Activated CD4-positive, alpha-beta T cell treated with anti-CD3 and anti-CD28 coated beads, Interleukin-2, amount 50 U/mL, for 24 hours (primary cell): ENCODE results near the gene LY86.

Experiments
- DNase-seq, 2 donors: peaks; one replicate each; pipeline ENCODE4 v3.0.0-alpha.2; 2020; ENCODE audit warnings: low read depth in 1 of 2, low spot score in 1 of 2

LY86 gene

DNA sequence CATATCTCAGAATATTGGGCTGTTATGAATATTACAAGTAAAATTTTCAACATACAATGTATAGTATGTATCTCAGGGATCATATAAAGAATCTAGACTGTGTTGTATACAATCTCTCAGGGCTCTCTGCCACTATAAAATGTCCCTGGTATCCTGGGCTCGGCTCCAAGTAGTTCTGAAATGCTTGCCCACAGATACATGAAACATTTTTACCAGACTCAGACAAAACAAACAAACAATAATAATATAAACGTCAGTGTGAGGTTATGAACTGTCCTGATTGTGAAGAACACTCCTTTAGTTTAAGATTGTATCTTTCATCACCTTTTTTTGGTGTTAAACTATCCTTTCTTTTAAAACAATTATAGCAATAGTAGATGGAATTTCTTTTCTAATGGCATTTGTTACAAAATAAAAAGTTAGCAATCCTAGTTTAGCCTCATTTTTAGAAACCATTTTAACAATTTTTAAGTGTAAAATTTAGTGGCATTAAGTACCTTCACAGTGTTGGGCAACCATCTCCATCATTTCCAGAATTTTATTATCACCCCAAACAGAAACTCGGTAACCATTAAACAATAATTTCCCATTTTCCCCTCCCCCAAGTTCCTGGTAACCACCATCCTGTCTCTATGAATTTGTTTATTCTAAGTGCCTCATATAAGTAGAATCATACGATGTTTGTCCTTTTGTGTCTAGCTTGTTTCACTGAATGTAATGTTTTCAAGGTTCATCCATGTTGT is 17.4 kb upstream of the LY86 start:
- DNase-seq = no peak

DNA sequence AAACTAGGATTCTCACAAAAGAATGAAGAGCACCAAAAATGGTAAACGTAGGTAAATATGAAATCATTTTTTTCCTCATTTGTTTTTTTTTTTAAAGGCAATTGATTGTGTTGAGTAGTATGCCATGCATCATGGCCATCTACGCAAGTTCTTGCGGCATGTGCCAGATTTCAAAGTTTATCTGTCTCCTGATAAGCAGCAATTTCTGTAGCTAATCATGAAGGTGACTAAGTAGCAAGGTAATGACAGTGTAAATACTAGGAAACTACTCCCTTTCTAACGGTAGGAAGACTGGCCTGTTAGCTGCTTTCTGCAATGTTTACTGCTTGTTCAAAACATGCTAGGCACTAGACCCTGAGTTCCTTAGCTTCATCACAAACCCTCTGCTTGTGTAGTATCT is 13.4 kb upstream of the LY86 start:
- DNase-seq = no peak

DNA sequence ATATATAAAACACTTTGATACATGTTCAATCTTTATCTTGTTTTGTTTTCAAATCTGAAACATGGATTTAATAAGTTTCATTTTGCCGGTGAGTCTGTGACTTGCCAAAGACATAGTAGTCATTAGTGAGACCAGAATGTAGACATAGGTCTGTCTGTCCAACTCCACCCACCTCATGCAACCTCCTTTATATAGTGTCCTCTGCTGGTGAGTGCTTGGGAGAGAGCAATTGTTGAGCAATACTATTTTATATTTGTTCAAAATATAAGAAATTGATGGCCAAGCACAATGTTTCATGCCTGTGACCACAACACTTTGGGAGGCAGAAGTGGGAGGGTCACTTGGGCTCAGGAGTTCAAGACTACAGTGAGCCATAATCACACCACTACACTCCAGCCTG is 10.8 kb upstream of the LY86 start:
- DNase-seq = no peak

DNA sequence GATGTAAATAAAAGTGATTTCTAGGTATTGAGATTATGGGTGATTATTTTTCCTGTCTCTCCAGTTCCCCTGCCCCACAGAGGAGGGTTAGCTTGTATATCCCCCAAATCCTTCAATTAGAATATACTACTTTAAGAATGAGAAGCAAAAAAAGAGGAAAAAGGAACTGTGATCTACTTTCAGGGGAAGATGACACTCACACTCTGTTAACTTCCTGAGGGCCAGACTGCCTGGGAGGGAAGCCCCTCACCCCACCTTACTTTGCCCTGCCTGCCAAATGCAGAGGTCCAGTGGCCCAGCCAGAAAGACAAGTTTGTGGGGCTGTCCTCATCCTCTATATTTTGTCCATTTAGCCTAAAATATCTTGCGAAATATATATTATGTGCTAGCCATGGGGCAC is 9.2 kb upstream of the LY86 start:
- DNase-seq = no peak

DNA sequence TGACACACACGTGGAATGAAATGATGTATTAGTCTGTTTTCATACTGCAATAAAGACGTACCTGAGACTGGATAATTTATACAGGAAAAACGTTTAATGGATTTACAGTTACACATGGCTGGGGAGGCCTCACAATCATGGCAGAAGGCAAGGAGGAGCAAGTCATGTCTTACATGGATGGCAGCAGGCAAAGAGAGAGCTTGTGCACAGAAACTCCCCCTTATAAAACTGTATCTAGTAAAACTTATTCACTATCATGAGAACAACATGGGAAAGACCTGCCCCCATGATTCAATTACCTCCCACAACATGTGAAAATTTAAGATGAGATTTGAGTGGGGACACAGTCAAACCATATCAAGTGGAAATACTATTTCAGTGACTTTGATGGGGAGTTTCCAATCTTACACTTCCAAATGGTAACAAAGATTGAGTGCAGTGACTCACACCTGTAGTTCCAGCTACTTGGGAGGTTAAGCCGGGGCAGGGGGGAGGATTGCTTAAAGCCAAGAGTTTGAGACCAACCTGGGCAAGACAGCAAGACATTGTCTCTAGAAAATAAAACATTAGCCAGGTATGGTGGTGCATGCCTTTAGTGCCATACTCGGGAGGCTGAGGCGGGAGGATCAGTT is 8.2 kb upstream of the LY86 start:
- no peak for DNase-seq

DNA sequence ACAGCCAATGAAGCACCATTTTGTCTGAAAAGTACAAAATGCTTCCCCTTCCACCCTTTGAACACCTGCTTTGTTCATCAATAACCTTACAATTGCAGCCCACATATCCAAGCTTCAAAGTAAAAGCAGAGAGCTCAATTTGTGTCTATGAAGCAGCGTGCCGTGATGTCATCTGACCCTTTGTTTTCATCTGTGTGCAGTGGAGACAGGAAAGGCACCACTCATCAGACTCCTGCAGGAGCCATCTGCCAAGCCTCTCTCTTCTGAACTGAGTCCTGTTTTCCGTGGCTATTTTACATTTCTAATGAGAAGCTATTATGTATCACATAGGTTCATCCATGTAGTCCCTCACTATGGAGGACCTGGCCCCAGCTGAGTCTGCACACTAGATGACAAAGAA is 7.5 kb upstream of the LY86 start:
- DNase-seq = no peak

DNA sequence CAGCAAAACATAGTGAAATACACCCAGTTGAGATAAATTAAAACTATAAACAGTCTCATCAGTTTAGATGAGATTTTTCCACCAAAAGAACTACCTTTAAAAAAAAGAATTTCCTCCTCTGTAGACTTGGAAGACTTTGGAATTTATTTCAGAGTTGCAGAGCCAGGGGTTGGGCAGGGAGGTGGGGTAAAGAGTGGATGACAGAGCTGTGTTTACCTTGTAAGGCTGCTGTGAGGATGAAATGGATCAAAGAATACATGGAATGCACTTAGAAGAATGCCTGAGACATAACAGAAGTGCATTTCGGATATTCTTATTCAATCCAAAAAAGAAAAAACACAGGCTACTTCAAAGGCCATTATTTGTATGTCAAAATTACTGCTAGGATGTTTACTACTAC is 6.4 kb upstream of the LY86 start:
- no peak for DNase-seq

DNA sequence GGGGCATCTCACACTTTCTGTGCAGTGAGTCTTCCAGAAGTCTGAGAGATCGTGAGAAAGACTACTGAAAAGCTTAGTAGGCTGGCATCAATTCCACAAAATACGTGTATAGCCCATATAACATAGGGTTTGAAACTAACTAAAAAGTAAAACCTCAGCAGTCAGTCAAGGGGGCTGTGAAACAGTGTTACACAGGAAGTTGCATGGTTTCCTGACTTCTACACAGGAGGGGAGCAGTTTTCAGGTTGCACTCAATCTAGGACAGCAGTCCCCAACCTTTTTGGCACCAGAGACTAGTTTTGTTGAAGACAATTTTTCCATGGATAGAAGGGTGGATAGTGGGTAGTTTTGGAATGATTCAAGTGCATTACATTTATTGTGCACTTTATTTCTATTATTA is 4.7 kb upstream of the LY86 start:
- DNase-seq = peak in 1 of 2 donors; percentile 40

DNA sequence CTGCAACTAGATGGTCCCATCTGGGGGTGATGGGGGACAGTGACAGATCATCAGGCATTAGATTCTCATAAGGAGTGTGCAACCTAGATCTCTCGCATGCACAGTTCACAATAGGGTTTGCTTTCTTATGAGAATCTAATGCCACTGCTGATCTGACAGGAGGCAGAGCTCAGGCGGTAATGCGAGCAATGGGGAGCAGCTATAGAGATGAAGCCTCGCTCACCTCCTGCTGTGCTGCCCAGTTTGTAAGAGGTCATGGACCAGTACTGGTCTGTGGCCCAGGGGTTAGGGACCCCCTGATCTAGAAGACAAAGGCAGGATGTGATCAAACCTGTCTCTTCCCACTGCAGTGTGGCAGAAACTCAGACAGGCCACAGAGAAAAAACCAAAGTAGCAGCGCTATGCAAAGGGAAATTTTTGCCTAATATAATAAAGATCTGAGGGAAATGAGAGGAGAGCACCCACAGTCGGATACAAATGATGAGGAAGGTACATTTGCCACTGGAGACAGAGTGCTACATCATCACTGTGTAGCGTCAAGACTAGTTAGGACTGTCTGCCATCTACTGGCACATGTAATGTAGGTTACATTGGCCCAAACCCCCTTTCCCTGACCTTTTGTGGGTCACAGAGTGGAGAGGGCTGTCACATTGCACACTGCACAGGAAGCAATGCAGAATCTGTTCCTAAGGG is 4.1 kb upstream of the LY86 start:
- DNase-seq = no peak

DNA sequence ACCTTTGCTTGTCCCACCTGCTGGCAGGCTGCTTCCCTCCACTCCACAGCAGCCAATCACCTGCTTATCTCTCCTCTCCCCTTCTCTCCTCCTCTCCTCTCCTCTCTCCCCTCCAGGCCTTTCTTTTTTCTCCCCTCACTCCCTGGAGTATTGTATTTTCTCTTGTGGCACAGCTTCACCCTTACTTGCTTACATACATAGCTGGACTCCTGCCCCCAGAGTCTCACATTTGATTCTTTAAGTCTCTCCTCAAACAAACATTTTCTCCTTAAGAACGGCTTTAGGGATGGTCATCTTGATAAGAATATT is 3.6 kb upstream of the LY86 start:
- DNase-seq = no peak

DNA sequence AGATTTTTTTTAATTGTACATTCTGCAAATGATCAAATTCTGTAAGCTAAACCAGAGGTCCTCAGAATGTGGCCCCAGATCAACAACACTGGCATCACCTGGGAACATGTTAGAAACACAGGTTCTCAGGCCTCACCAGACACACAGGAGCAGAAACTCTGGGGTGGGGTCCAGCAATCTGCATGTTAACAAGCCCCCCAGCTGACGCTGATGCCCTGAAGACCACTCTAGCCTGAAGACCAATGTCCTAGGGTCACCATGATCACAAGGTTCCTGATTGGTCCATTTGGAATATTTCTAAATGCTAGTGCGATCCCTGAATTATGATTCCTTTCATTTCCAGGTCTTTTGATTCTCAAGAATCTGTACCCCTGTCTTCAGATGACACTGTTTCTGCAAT is 2.4 kb upstream of the LY86 start:
- no peak for DNase-seq

DNA sequence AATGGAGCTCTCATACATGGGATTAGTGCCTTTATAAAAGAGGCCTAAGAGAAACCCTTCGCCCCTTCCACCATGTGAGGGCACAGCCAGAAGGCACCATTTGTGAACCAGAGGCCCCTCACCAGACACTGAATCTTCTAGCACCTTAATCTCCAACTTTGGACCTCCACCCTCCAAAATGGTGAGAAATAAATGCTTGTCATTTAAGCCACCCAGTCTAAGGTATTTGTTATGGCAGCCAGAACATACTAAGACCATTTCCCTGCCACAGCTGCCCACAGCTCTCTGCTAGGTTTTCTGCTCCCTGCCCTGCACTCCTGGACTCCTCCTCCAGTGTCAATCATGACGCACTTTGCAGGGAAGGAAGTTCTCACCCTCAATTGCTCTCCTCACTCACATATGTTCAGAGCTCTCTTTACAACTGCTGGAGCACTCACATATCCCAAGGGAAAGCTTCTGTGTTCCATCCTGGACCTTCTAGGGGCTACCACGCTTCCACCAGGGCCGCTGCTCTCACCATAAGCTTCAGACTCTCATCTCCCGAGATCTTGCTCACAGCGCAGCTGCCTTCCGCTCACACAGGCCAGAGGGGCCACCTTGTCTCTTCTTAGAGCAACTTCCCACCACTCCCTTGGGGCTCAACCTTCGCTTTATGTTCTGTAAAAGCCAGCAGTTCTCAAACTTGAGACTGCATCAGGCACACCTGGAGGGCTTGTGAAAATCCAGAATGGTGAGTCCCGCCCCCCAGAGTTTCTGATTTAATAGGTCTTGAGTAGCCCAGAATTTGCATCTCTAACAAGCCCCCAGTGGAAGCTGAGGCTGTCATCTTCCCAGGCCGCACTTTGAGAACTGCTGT is 1.6 kb upstream of the LY86 start:
- DNase-seq = no peak

DNA sequence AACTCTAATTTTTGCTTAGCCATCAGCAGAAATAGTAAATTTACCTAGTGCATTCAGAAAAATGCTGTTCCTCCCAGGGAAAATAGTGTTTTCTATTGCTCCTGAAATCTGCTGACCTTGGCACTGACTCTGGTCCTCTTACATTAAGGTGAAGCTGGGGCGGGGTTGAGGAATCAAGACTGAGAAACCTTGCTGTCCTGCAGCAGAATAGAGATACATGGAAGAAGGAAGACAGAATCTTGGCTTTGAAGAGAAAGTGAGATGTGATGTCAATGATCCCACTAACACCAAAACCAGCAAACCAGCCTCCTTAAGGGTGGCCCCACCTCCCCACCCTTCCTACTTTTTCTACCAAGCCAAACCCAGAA is 840 bp upstream of the LY86 start:
- no peak for DNase-seq

DNA sequence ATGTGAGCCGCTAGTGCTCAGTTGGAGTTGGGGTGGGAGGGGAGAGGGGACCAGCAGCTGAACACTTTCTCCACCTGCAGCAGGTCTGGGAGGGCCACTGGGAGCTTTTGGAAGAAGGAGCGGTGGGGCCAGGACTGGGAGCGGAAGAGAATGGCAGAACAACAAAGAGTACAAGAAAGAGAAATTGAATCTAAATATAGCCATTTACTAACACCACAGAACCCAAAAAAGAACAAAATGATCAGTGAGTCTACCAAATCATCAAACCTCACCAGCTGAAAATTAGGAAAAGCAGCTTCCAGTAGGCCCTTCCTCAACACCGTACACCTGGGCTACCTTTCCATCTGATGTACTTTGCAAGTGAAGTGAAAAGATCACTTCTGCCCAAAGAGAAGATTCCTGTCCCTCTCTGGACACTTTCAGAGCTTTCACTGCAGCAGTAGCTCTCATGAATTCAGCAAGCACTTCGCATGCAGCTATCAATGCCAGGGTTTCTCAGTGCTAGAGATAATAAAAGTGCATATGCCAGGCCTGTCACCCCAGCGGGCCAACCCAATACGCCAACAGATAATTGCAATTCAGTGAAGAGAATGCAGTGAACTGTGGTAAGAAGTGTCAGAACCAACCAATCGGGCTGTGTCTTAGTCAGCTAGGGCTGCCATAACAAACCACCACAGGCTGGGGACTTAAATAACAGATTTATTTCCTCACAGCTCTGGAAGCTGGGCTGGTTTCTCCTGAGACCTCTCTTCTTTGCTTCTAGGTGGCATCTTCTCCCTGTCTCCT is 597 bp downstream of the LY86 start:
- DNase-seq = no peak

DNA sequence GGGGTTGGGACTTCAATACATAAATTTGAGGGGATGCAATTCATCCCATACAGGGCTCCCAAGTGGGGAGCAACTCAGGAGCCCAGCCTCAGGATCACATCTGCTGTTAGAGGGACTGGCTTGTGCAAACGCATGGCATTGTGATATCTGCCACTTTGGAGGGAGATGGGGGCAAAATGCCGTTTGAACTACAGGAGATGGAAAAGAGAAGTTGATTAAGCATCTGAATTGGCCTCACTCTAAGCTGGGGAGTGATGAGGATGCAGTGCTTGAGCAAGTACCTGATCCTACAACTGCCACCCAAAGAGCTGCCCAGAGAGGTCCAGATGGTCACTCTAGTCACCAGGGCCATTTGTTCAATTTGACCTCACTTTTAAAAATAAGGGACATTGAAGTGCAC is 2.0 kb downstream of the LY86 start:
- no peak for DNase-seq

DNA sequence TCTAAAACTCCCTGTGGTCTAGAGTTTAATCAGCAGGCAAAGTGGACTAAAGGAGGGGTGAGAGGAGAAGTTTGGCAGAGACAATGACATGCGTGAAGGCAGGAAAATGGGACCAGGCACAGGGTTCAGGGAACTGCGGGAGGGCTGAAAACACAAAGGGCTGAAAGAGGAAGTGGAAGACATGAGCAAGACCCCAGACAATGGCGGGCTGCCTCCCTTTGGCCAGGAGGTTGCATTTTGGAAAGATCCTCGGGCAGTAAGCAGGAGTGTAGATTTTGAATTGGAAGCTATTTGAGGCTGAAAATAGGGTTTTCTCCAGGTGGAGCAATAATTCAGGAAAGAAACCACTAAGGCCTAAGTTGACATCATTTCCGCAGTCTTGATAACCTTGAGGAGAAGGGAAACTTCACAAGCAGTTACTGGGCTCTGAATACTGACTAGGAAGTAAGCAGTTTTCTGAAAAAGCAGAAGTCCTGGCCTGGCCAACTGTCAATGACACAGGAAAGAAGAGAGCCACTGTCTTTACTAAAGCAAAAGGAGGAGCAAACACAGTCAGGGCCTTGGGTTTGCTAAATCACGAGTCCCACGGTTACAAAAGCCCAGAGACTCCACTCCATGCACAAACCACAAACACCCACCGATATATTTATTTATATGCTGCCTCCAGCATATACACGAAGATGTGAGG is 3.4 kb downstream of the LY86 start:
- DNase-seq = no peak

DNA sequence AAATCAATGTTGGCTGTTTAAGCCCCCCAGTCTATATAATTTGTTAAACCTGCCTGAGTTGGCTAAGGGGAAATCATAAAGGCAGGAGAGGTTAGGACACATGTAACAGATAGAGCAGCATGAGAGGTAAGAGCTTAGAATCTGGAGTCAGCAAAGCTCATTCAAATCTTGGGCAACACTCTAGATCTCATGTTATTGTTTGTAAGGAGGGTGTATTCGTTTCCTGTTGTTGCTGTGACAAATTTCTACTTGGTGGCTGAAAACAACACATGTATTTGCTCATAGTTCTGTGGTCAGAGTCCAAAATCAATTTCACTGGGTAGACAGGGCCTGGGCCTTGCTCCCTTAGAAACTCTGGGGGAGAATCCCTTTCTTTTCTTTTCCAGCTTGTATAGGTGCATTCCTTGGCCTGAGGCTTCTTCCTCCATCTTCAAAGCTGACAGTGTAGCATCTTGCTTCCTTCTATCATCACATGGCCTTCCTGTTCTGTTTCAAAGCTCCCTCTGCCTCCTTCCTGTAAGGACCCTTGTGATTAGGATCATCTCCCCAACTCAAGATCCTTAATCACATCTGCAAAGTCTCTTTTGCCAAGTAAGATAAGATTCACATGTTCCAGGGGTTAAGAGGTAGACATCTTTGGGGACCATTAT is 4.4 kb downstream of the LY86 start:
- DNase-seq = no peak

DNA sequence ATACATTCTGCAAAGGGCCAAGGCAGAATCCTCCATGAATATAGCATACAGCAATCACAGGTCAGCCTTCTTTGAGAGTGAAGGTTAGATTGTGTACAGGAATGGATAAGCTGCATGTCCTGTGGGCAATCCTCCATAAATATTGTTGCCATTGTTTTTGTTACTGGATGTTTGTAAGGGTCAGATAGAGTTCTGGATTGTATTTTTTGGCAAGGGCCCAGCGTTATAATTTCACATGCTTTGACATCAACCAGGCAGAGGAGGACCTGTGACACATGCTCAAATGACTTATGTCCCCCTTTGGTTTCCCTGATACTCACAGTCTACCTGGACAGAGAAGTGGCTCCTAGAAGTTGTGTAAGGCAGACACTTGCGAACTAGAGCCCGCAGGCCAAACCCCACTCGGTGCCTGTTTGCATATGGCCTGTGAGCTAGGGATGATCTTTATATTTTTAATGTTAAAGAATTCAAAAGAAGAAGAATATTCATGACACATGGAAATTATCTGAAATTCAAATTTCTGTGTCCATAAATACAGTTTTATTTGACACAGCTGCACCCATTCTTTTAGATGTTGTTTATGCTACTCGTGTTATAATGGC is 5.4 kb downstream of the LY86 start:
- DNase-seq = no peak

DNA sequence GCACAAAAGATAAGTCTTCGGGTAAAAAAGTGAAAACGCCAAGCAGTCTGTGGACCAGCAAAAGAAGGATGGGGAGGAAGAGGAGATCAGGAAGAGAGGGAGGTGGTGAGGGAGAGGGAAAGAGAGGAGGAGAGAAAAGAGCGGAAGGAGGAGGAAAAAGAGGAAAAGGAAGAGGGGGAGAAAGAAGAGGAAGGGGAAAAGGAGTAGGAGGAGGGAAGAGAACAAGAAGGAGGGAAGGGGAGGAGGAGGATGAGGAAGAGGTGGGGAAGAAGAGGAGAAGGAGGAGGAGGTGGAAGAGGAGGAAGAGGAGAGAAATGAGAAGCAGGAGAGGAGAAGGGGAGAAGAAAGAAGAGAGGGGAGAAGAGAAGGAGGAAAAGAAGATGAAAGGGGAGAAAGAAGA is 6.5 kb downstream of the LY86 start:
- no peak for DNase-seq

DNA sequence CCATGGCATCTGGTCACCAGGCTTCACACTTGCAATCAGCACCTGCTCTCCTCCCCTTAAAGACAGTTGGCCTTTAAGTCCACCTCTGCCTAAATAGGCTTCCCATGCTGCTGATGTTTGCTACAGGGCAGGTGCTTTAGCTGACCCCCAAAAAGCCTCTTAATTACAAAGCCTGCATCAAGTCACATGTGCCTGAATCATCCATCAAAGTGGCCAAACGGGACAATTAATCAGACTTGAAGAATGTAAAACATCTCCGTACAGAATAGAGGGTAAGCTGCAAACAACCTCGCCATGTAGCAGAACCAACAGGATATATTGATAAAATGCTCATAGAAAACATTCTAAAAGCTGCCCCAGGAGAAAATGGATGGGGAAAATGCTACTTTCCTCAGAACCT is 7.4 kb downstream of the LY86 start:
- DNase-seq = no peak
